ENCODE data around the gene NOS3. TPM values are rescaled to one million over a fixed set of nuclear protein-coding genes. Genes with fewer than 3 reads are reported as not detected.
A peak's percentile ranks its signal among the peaks of the same experiment; 100 is the strongest.

The NOS3 gene
- total RNA-seq, 2 donors from 2014 or later, result 6.1 to 10.4 TPM

GRCh38 chr7:150988230-150989226, 2.3 kb upstream of the NOS3 start:
- H3K9me3 ChIP-seq, result no peaks in the 10 kb centered on the region
- intact Hi-C loops (cut with DNase I), result no loop called here
- no peak overlapping the region for H3K4me3 ChIP-seq
- H3K27me3 ChIP-seq (replicated peaks; ENCODE audit: insufficient read depth), result no peaks in the 10 kb centered on the region
- H3K4me1 ChIP-seq (replicated peaks), result no peaks in the 10 kb centered on the region
- WGBS, result 19% methylated on average over 31 of the region's 31 CpGs
- no peak for DNase-seq (ENCODE audit: low spot score)
- no peaks in the 10 kb centered on the region for H3K36me3 ChIP-seq
- TF ChIP-seq POLR2A (IDR thresholded peaks at IDR 0.05) (no peak), POLR2AphosphoS5 (IDR thresholded peaks at IDR 0.05) (no peak)
- TF ChIP-seq, protein P1, sequence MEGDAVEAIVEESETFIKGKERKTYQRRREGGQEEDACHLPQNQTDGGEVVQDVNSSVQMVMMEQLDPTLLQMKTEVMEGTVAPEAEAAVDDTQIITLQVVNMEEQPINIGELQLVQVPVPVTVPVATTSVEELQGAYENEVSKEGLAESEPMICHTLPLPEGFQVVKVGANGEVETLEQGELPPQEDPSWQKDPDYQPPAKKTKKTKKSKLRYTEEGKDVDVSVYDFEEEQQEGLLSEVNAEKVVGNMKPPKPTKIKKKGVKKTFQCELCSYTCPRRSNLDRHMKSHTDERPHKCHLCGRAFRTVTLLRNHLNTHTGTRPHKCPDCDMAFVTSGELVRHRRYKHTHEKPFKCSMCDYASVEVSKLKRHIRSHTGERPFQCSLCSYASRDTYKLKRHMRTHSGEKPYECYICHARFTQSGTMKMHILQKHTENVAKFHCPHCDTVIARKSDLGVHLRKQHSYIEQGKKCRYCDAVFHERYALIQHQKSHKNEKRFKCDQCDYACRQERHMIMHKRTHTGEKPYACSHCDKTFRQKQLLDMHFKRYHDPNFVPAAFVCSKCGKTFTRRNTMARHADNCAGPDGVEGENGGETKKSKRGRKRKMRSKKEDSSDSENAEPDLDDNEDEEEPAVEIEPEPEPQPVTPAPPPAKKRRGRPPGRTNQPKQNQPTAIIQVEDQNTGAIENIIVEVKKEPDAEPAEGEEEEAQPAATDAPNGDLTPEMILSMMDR (IDR thresholded peaks at IDR 0.05), result peak; percentile 75 to 79 (median 78)
- H3K27ac ChIP-seq, result no peak overlapping the region

DNA sequence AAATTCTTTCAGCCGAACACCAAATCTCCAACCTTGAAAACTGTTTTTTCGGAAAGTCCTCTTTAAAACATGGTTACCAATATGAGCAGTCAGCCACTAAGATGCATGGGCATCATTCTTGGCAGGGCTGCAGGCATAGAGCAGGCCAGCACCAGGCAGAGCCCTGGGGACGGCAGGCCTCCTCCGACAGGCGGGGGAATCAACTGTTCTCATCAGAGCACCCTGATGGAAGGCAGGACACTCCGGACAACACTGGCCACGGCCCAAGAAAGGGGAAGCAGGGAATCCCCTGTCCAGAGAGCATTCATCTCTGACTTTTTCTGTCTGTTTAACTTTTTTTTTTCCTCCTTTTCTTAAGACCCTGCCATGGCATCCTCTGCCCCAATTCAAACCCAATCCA, 1.4 kb upstream of the NOS3 start:
- WGBS, result 60% methylated on average over 7 of the region's 7 CpGs
- Histone ChIP-seq H3K27me3 (replicated peaks; ENCODE audit: insufficient read depth) (no peaks in the 10 kb centered on the region), H3K27ac (no peak overlapping the region), H3K9me3 (no peaks in the 10 kb centered on the region), H3K4me3 (no peak overlapping the region), H3K36me3 (no peaks in the 10 kb centered on the region), H3K4me1 (replicated peaks) (no peaks in the 10 kb centered on the region)
- DNase-seq (ENCODE audit: low spot score), result no peak
- intact Hi-C loops (cut with DNase I), result no loop called here
- TF ChIP-seq POLR2A (IDR thresholded peaks at IDR 0.05) (no peak), POLR2AphosphoS5 (IDR thresholded peaks at IDR 0.05) (no peak)
- TF ChIP-seq, protein P1 (IDR thresholded peaks at IDR 0.05), result no peak

DNA sequence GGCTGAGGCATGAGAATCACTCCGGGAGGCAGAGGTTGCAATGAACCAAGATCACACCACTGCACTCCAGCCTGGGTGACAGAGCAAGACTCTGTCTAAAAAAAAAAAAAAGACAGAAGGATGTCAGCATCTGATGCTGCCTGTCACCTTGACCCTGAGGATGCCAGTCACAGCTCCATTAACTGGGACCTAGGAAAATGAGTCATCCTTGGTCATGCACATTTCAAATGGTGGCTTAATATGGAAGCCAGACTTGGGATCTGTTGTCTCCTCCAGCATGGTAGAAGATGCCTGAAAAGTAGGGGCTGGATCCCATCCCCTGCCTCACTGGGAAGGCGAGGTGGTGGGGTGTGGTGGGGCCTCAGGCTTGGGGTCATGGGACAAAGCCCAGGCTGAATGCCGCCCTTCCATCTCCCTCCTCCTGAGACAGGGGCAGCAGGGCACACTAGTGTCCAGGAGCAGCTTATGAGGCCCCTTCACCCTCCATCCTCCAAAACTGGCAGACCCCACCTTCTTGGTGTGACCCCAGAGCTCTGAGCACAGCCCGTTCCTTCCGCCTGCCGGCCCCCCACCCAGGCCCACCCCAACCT, 1.3 kb downstream of the NOS3 start:
- Histone ChIP-seq H3K27ac (no peak overlapping the region), H3K36me3 (no peaks in the 10 kb centered on the region), H3K4me1 (replicated peaks) (no peaks in the 10 kb centered on the region), H3K9me3 (no peaks in the 10 kb centered on the region), H3K4me3 (no peak overlapping the region), H3K27me3 (replicated peaks; ENCODE audit: insufficient read depth) (no peaks in the 10 kb centered on the region)
- intact Hi-C loops (cut with DNase I), result no loop called here
- 82% methylated on average over 6 of the region's 6 CpGs for WGBS
- no peak for DNase-seq (ENCODE audit: low spot score)
- TF ChIP-seq POLR2AphosphoS5 (IDR thresholded peaks at IDR 0.05), result no peak
- TF ChIP-seq, protein P1 (IDR thresholded peaks at IDR 0.05), result no peak
- TF ChIP-seq POLR2A (IDR thresholded peaks at IDR 0.05), result no peak

DNA sequence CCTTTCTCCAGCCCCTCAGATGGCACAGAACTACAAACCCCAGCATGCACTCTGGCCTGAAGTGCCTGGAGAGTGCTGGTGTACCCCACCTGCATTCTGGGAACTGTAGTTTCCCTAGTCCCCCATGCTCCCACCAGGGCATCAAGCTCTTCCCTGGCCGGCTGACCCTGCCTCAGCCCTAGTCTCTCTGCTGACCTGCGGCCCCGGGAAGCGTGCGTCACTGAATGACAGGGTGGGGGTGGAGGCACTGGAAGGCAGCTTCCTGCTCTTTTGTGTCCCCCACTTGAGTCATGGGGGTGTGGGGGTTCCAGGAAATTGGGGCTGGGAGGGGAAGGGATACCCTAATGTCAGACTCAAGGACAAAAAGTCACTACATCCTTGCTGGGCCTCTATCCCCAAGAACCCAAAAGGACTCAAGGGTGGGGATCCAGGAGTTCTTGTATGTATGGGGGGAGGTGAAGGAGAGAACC, 2.1 kb downstream of the NOS3 start:
- no peaks in the 10 kb centered on the region for H3K4me1 ChIP-seq (replicated peaks)
- H3K36me3 ChIP-seq, result no peaks in the 10 kb centered on the region
- TF ChIP-seq POLR2A (IDR thresholded peaks at IDR 0.05) (no peak), POLR2AphosphoS5 (IDR thresholded peaks at IDR 0.05) (no peak)
- TF ChIP-seq, protein P1 (IDR thresholded peaks at IDR 0.05), result no peak
- no peak overlapping the region for H3K4me3 ChIP-seq
- intact Hi-C loops (cut with DNase I), result no loop called here
- no peak overlapping the region for H3K27ac ChIP-seq
- no peaks in the 10 kb centered on the region for H3K27me3 ChIP-seq (replicated peaks; ENCODE audit: insufficient read depth)
- H3K9me3 ChIP-seq, result no peaks in the 10 kb centered on the region
- no peak for DNase-seq (ENCODE audit: low spot score)
- WGBS, result 38% methylated on average over 5 of the region's 5 CpGs

Data from prostate gland (tissue), 2 donors.